ENCODE results near the gene PXDC1. TPM values are rescaled to one million over a fixed set of nuclear protein-coding genes. Genes with fewer than 3 reads are reported as not detected.

The PXDC1 gene
- total and polyA plus RNA-seq, 2 experiments from 2014 or later = 12.3 to 16.1 TPM

DNA sequence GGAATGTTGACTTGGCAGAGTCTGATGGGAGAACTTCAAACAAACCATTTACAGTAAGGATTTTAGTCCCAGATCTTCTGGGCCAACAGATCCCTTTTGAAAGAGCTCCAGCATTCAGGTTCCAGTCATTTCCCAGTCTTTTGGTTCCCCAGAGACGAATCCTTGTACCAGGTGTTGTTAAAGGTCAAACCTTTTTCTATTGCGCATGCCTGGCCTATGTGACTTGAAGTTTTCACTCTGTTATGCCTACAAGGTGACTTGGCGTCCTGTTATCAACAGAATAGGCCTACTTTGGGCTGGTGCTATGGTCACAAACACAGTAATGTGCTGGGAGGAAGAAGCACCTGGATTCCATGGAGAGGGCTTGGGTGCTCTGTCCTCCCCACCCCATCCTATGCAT, 52.3 kb downstream of the PXDC1 start:
- no peaks in the 10 kb centered on the region for H3K36me3 ChIP-seq
- no peak for DNase-seq (ENCODE audit: low read depth in 1 of 2, low spot score in 1 of 2)
- TF ChIP-seq, protein P1, sequence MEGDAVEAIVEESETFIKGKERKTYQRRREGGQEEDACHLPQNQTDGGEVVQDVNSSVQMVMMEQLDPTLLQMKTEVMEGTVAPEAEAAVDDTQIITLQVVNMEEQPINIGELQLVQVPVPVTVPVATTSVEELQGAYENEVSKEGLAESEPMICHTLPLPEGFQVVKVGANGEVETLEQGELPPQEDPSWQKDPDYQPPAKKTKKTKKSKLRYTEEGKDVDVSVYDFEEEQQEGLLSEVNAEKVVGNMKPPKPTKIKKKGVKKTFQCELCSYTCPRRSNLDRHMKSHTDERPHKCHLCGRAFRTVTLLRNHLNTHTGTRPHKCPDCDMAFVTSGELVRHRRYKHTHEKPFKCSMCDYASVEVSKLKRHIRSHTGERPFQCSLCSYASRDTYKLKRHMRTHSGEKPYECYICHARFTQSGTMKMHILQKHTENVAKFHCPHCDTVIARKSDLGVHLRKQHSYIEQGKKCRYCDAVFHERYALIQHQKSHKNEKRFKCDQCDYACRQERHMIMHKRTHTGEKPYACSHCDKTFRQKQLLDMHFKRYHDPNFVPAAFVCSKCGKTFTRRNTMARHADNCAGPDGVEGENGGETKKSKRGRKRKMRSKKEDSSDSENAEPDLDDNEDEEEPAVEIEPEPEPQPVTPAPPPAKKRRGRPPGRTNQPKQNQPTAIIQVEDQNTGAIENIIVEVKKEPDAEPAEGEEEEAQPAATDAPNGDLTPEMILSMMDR (IDR thresholded peaks at IDR 0.05; ENCODE audit: low read depth, low read length) = no peak
- no peak overlapping the region for H3K4me3 ChIP-seq
- no peak overlapping the region for H3K27ac ChIP-seq
- no peaks in the 10 kb centered on the region for H3K9me3 ChIP-seq (ENCODE audit: low read depth)
- H3K27me3 ChIP-seq = no peaks in the 10 kb centered on the region
- no peaks in the 10 kb centered on the region for H3K4me1 ChIP-seq (ENCODE audit: low read depth)

DNA sequence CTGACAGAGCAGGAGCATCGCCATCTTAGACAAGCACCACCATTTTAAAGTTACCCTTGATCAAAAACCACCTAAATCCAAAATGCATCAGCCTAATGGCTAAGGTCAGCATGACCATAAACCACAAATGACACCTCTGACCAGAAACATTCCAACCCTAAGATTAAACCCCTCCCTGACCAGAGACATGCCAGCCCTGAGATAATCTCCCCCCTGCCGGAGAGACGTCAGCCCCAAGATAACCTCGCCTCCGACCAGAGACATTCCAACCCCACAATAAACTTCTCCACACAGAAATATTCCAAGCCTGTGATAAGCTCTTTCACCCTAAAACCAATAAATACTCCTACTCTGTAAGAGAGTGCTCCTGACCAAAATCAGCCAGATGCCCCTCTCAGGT, 53.5 kb downstream of the PXDC1 start:
- Histone ChIP-seq H3K4me3 (no peak overlapping the region), H3K4me1 (ENCODE audit: low read depth) (no peaks in the 10 kb centered on the region), H3K27me3 (no peaks in the 10 kb centered on the region), H3K27ac (no peak overlapping the region), H3K36me3 (no peaks in the 10 kb centered on the region), H3K9me3 (ENCODE audit: low read depth) (no peaks in the 10 kb centered on the region)
- TF ChIP-seq, protein P1 (IDR thresholded peaks at IDR 0.05; ENCODE audit: low read depth, low read length) = no peak
- DNase-seq (ENCODE audit: low read depth in 1 of 2, low spot score in 1 of 2) = peak in 1 of 2 donors; percentile 80

GRCh38 chr6:3697609-3698008, 53.9 kb downstream of the PXDC1 start:
- no peak overlapping the region for H3K4me3 ChIP-seq
- H3K36me3 ChIP-seq = no peaks in the 10 kb centered on the region
- no peaks in the 10 kb centered on the region for H3K4me1 ChIP-seq (ENCODE audit: low read depth)
- TF ChIP-seq, protein P1 (IDR thresholded peaks at IDR 0.05; ENCODE audit: low read depth, low read length) = no peak
- H3K27ac ChIP-seq = no peak overlapping the region
- DNase-seq (ENCODE audit: low read depth in 1 of 2, low spot score in 1 of 2) = peak in 1 of 2 donors; percentile 95
- no peaks in the 10 kb centered on the region for H3K9me3 ChIP-seq (ENCODE audit: low read depth)
- no peaks in the 10 kb centered on the region for H3K27me3 ChIP-seq

DNA sequence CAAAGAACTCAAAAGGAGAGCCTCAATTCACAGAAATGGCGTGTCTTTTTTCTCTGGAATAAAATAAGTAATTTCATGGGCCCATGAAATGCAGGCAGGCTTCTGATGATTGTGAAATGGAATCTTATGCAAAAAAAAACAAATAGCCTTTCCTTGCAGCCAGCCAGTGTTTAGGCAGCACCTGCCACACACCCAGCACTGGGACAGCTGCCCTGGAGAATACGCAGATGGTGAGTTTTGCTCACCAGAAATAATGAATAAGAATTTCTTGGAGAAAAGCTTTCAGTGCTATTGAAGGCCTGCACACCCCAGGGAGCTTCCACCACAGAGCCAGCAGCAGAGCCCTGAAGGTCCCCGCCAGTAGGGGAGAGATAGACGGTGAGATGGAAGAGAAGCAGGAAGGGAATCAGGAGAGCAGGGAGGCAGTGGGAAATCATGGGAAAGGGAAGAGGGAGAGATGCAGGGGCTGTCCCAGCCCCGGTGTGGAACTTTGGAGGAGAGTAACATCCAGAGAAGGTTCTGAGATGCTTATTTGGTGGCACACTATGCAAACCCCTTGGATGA, 54.9 kb downstream of the PXDC1 start:
- no peaks in the 10 kb centered on the region for H3K27me3 ChIP-seq
- no peaks in the 10 kb centered on the region for H3K4me1 ChIP-seq (ENCODE audit: low read depth)
- peak in 1 of 2 donors; percentile 50 for DNase-seq (ENCODE audit: low read depth in 1 of 2, low spot score in 1 of 2)
- TF ChIP-seq, protein P1 (IDR thresholded peaks at IDR 0.05; ENCODE audit: low read depth, low read length) = no peak
- H3K9me3 ChIP-seq (ENCODE audit: low read depth) = no peaks in the 10 kb centered on the region
- H3K27ac ChIP-seq = no peak overlapping the region
- no peaks in the 10 kb centered on the region for H3K36me3 ChIP-seq
- no peak overlapping the region for H3K4me3 ChIP-seq

- no peak for DNase-seq (ENCODE audit: low read depth in 1 of 2, low spot score in 1 of 2)
- TF ChIP-seq, protein P1 (IDR thresholded peaks at IDR 0.05; ENCODE audit: low read depth, low read length) = no peak
- no peaks in the 10 kb centered on the region for H3K9me3 ChIP-seq (ENCODE audit: low read depth)
- no peak overlapping the region for H3K4me3 ChIP-seq
- no peaks in the 10 kb centered on the region for H3K27me3 ChIP-seq
- H3K27ac ChIP-seq = no peak overlapping the region
- no peaks in the 10 kb centered on the region for H3K4me1 ChIP-seq (ENCODE audit: low read depth)
- no peaks in the 10 kb centered on the region for H3K36me3 ChIP-seq
Measured at GRCh38 chr6:3695065-3695817, 56.3 kb downstream of the PXDC1 start.
